GM23338 (cell line): ENCODE results near the gene XYLB.

Experiments
- EZH2phosphoT487 ChIP-seq: fragments of 200-600 bp; sonication (generic); IDR thresholded peaks from one replicate; pipeline ENCODE4 v1.8.1; 2018; ENCODE audit warnings: antibody characterized with exemption; ENCODE audit not compliant: unreplicated experiment
- POLR2AphosphoS5 ChIP-seq: IDR thresholded peaks from 2 replicates; pipeline ENCODE4 v1.6.1; 2016; ENCODE audit warnings: antibody characterized with exemption, low read depth
- TF ChIP-seq, protein P1 (sequence below), 2 experiments: fragments of 200-600 bp in 1 of 2; sonication (generic) in 1 of 2; conservative IDR thresholded peaks; 2 replicates each; pipeline versions ENCODE4 v1.5.1 to v1.6.1; 2016 to 2017; ENCODE audit warnings: antibody characterized with exemption in 2 of 2, low read depth in 2 of 2, mild to moderate bottlenecking in 2 of 2, moderate library complexity in 1 of 2

DNA sequence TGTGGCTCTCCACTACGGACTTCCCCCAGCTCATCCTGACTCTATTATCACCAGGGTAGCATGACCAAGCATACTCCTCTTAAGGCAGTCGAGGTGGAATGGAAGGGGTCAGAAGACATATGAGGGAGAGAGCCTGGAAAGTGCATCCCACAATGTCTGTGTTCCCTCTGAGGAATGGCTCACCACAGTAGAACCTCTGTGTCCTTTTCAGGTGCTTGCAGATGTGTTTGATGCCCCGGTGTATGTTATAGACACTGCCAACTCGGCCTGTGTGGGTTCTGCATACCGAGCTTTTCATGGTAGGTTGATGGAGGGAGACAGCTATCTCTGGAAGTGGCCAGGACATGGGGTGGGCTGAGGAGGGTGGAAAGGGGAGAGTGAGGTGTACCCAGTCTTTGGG lies 50.3 kb downstream of the XYLB start:
- TF ChIP-seq, protein P1, sequence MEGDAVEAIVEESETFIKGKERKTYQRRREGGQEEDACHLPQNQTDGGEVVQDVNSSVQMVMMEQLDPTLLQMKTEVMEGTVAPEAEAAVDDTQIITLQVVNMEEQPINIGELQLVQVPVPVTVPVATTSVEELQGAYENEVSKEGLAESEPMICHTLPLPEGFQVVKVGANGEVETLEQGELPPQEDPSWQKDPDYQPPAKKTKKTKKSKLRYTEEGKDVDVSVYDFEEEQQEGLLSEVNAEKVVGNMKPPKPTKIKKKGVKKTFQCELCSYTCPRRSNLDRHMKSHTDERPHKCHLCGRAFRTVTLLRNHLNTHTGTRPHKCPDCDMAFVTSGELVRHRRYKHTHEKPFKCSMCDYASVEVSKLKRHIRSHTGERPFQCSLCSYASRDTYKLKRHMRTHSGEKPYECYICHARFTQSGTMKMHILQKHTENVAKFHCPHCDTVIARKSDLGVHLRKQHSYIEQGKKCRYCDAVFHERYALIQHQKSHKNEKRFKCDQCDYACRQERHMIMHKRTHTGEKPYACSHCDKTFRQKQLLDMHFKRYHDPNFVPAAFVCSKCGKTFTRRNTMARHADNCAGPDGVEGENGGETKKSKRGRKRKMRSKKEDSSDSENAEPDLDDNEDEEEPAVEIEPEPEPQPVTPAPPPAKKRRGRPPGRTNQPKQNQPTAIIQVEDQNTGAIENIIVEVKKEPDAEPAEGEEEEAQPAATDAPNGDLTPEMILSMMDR (conservative IDR thresholded peaks at IDR 0.05; ENCODE audit: low read depth in 2 of 2) = no peak
- no peak for TF ChIP-seq POLR2AphosphoS5
- TF ChIP-seq EZH2phosphoT487 = no peak
